BLaER1 (cell line): ENCODE results near the gene LRRC3C.
A peak's percentile ranks its signal among the peaks of the same experiment; 100 is the strongest.

Experiments used
- H3K27ac ChIP-seq: shearing (Covaris generic); formaldehyde crosslinking; 2 replicates; pipeline ENCODE4 v1.8.1; 2022
- H3K27me3 ChIP-seq: shearing (Covaris generic); formaldehyde crosslinking; 2 replicates; pipeline ENCODE4 v1.8.1; 2022
- H3K36me3 ChIP-seq: shearing (Covaris generic); formaldehyde crosslinking; 2 replicates; pipeline ENCODE4 v1.8.1; 2022
- H3K4me1 ChIP-seq: shearing (Covaris generic); formaldehyde crosslinking; 2 replicates; pipeline ENCODE4 v1.8.1; 2022
- H3K4me2 ChIP-seq: shearing (Covaris generic); formaldehyde crosslinking; 2 replicates; pipeline ENCODE4 v1.8.1; 2022
- H3K4me3 ChIP-seq: shearing (Covaris generic); formaldehyde crosslinking; 2 replicates; pipeline ENCODE4 v1.8.1; 2022
- H3K9ac ChIP-seq: shearing (Covaris generic); formaldehyde crosslinking; 2 replicates; pipeline ENCODE4 v1.8.1; 2022
- H3K9me3 ChIP-seq: shearing (Covaris generic); formaldehyde crosslinking; 2 replicates; pipeline ENCODE4 v1.8.1; 2022
- H4K20me1 ChIP-seq: shearing (Covaris generic); formaldehyde crosslinking; 2 replicates; pipeline ENCODE4 v1.8.1; 2022
- Cebpa-rat ChIP-seq: shearing (Covaris generic); IDR thresholded peaks from 2 replicates; pipeline ENCODE4 v1.8.1; 2022

The LRRC3C gene

GRCh38 chr17:39972271-39972670 is 44.7 kb downstream of the LRRC3C start:
- Histone ChIP-seq H3K4me3 (no peak overlapping the region), H3K4me2 (no peak overlapping the region), H3K9me3 (no peaks in the 10 kb centered on the region), H3K4me1 (0 out of 2 replicates have a peak, but pooled peaks cover 4% of the 10 kb centered on the region), H3K27ac (no peak overlapping the region), H3K27me3 (no peaks in the 10 kb centered on the region), H3K36me3 (no peaks in the 10 kb centered on the region), H4K20me1 (no peaks in the 10 kb centered on the region), H3K9ac (no peak overlapping the region)
- no peak for TF ChIP-seq Cebpa-rat

- Histone ChIP-seq H3K36me3 (no peaks in the 10 kb centered on the region), H3K4me2 (no peak overlapping the region), H3K4me3 (no peak overlapping the region), H3K9me3 (no peaks in the 10 kb centered on the region), H3K27me3 (no peaks in the 10 kb centered on the region), H4K20me1 (no peaks in the 10 kb centered on the region), H3K27ac (no peak overlapping the region), H3K4me1 (0 out of 2 replicates have a peak, but pooled peaks cover 4% of the 10 kb centered on the region), H3K9ac (no peak overlapping the region)
- TF ChIP-seq Cebpa-rat, result no peak
These were observed 46.0 kb downstream of the LRRC3C start for GRCh38 chr17:39973496-39973895.

GRCh38 chr17:39974433-39974832 is 46.9 kb downstream of the LRRC3C start:
- Histone ChIP-seq H3K27me3 (no peaks in the 10 kb centered on the region), H3K4me1 (peaks cover 8% of the 10 kb centered on the region), H3K9me3 (no peaks in the 10 kb centered on the region), H3K27ac (no peak overlapping the region), H3K4me3 (no peak overlapping the region), H4K20me1 (no peaks in the 10 kb centered on the region), H3K36me3 (no peaks in the 10 kb centered on the region), H3K4me2 (no peak overlapping the region), H3K9ac (no peak overlapping the region)
- no peak for TF ChIP-seq Cebpa-rat

GRCh38 chr17:39975801-39976200 is 48.3 kb downstream of the LRRC3C start:
- Histone ChIP-seq H3K27ac (no peak overlapping the region), H3K27me3 (no peaks in the 10 kb centered on the region), H3K9me3 (no peaks in the 10 kb centered on the region), H3K36me3 (no peaks in the 10 kb centered on the region), H3K9ac (no peak overlapping the region), H3K4me3 (no peak overlapping the region), H3K4me2 (no peak overlapping the region), H3K4me1 (peaks cover 14% of the 10 kb centered on the region), H4K20me1 (peaks cover under 1% of the 10 kb centered on the region)
- no peak for TF ChIP-seq Cebpa-rat

- Histone ChIP-seq H3K4me1 (peaks cover 31% of the 10 kb centered on the region), H3K36me3 (peaks cover 11% of the 10 kb centered on the region), H3K9me3 (no peaks in the 10 kb centered on the region), H3K4me3 (no peak overlapping the region), H3K4me2 (peak overlapping the region; percentile 78), H4K20me1 (peaks cover 34% of the 10 kb centered on the region), H3K9ac (no peak overlapping the region), H3K27me3 (no peaks in the 10 kb centered on the region), H3K27ac (no peak overlapping the region)
- no peak for TF ChIP-seq Cebpa-rat
These were observed 51.6 kb downstream of the LRRC3C start for GRCh38 chr17:39979016-39979670.

GRCh38 chr17:39979893-39980350 is 52.4 kb downstream of the LRRC3C start:
- peak; percentile 26; the same call in 1 of the 2 replicates for TF ChIP-seq Cebpa-rat
- no peaks in the 10 kb centered on the region for H3K9me3 ChIP-seq
- H3K4me3 ChIP-seq, result peak overlapping the region; percentile 98
- peaks cover 19% of the 10 kb centered on the region for H3K36me3 ChIP-seq
- peak overlapping the region; percentile 78 for H3K9ac ChIP-seq
- peak overlapping the region; percentile 99 for H3K27ac ChIP-seq
- peak overlapping the region; percentile 78 for H3K4me2 ChIP-seq
- peaks cover 31% of the 10 kb centered on the region for H3K4me1 ChIP-seq
- peaks cover 42% of the 10 kb centered on the region for H4K20me1 ChIP-seq
- H3K27me3 ChIP-seq, result no peaks in the 10 kb centered on the region

GRCh38 chr17:39980351-39981206 is 53.0 kb downstream of the LRRC3C start, which contains the start of gene PSMD3:
Gene PSMD3, plus strand, starts transcription at chr17:39980807. Its CDS starts 164 bp downstream, at chr17:39980971.
- H4K20me1 ChIP-seq, result peaks cover 48% of the 10 kb centered on the region
- peaks cover 27% of the 10 kb centered on the region for H3K4me1 ChIP-seq
- H3K4me3 ChIP-seq, result peak within 1 kb of the TSS; percentile 98
- H3K9me3 ChIP-seq, result no peaks in the 10 kb centered on the region
- H3K27ac ChIP-seq, result peak within 1 kb of the TSS; percentile 99
- peak within 1 kb of the TSS; percentile 99 for H3K9ac ChIP-seq
- peaks cover 26% of the 10 kb centered on the region for H3K36me3 ChIP-seq
- TF ChIP-seq Cebpa-rat, result no peak
- H3K4me2 ChIP-seq, result peak within 1 kb of the TSS; percentile 93
- H3K27me3 ChIP-seq, result no peaks in the 10 kb centered on the region

- peak overlapping the region; percentile 99 for H3K9ac ChIP-seq
- peaks cover 54% of the 10 kb centered on the region for H4K20me1 ChIP-seq
- peak overlapping the region; percentile 98 for H3K4me3 ChIP-seq
- peaks cover 33% of the 10 kb centered on the region for H3K36me3 ChIP-seq
- TF ChIP-seq Cebpa-rat, result no peak
- peaks cover 27% of the 10 kb centered on the region for H3K4me1 ChIP-seq
- no peaks in the 10 kb centered on the region for H3K27me3 ChIP-seq
- H3K4me2 ChIP-seq, result peak overlapping the region; percentile 93
- peak overlapping the region; percentile 99 for H3K27ac ChIP-seq
- H3K9me3 ChIP-seq, result no peaks in the 10 kb centered on the region
These were observed 53.7 kb downstream of the LRRC3C start for GRCh38 chr17:39981207-39981741.

- no peak for TF ChIP-seq Cebpa-rat
- peaks cover 27% of the 10 kb centered on the region for H3K4me1 ChIP-seq
- peak overlapping the region; percentile 99 for H3K9ac ChIP-seq
- peak overlapping the region; percentile 93 for H3K4me2 ChIP-seq
- peak overlapping the region; percentile 98 for H3K4me3 ChIP-seq
- H3K27me3 ChIP-seq, result no peaks in the 10 kb centered on the region
- H3K36me3 ChIP-seq, result peaks cover 39% of the 10 kb centered on the region
- no peaks in the 10 kb centered on the region for H3K9me3 ChIP-seq
- peaks cover 60% of the 10 kb centered on the region for H4K20me1 ChIP-seq
- peak overlapping the region; percentile 99 for H3K27ac ChIP-seq
These were observed 54.3 kb downstream of the LRRC3C start for GRCh38 chr17:39981766-39982375.
